Stimulated activated effector memory CD8-positive, alpha-beta T cell treated with anti-CD3 and anti-CD28 coated beads, Interleukin-12 subunit alpha, Interleukin-12 subunit beta, amount 100 ng/mL, for 72 hours (primary cell): ENCODE data around the gene DNAJC5.
A peak's percentile ranks its signal among the peaks of the same experiment; 100 is the strongest.
"Not testable (repeated sequence)": the region's sequence is repeated elsewhere in the genome, so short reads cannot be mapped to it uniquely, and the experiment has no call there.

Experiments used
- ATAC-seq: fragments of 150-1000 bp; cut with Tn5 transposase; 2 replicates; pipeline ENCODE4 v1.10.0; 2021
- DNase-seq, 2 donors: peaks; one replicate each; pipeline ENCODE4 v3.0.0; 2021 to 2022; ENCODE audit warnings: low spot score in 2 of 2
- H3K27ac Mint-ChIP-seq: one replicate; pipeline ENCODE4 v1.8.0; 2022; ENCODE audit warnings: mild to moderate bottlenecking, mixed read lengths
- H3K36me3 Mint-ChIP-seq: one replicate; pipeline ENCODE4 v1.8.0; 2022; ENCODE audit warnings: mild to moderate bottlenecking, mixed read lengths
- H3K4me1 Mint-ChIP-seq: one replicate; pipeline ENCODE4 v1.8.0; 2022; ENCODE audit warnings: mixed read lengths
- H3K4me3 Mint-ChIP-seq: one replicate; pipeline ENCODE4 v1.8.0; 2022; ENCODE audit warnings: mild to moderate bottlenecking, mixed read lengths
- H3K9me3 Mint-ChIP-seq: one replicate; pipeline ENCODE4 v1.8.0; 2022; ENCODE audit warnings: mixed read lengths

Gene DNAJC5

GRCh38 chr20:63873477-63873971 lies 21.4 kb upstream of the DNAJC5 start:
- peak overlapping the region; percentile 89 for H3K27ac Mint-ChIP-seq
- peaks cover 16% of the 10 kb centered on the region for H3K4me1 Mint-ChIP-seq
- peak; percentile 98 for ATAC-seq
- H3K4me3 Mint-ChIP-seq: peak overlapping the region; percentile 50
- H3K36me3 Mint-ChIP-seq: peaks cover 97% of the 10 kb centered on the region
- no peaks in the 10 kb centered on the region for H3K9me3 Mint-ChIP-seq
- DNase-seq: no peak

GRCh38 chr20:63874241-63874640 lies 20.7 kb upstream of the DNAJC5 start:
- H3K27ac Mint-ChIP-seq, DNase-seq: not testable (repeated sequence)

GRCh38 chr20:63876489-63877036 lies 18.4 kb upstream of the DNAJC5 start:
- Mint-ChIP-seq H3K9me3 (no peaks in the 10 kb centered on the region), H3K4me1 (peaks cover 16% of the 10 kb centered on the region), H3K4me3 (no peak overlapping the region), H3K36me3 (peaks cover 75% of the 10 kb centered on the region), H3K27ac (peak overlapping the region; percentile 35)
- DNase-seq: no peak
- ATAC-seq: no peak

More at GRCh38 chr20:63874241-63874640, 20.7 kb upstream of the DNAJC5 start:
- not testable (repeated sequence) for H3K9me3 Mint-ChIP-seq, H3K4me3 Mint-ChIP-seq, ATAC-seq
- Mint-ChIP-seq H3K36me3 (peaks cover 90% of the 10 kb centered on the region), H3K4me1 (peaks cover 16% of the 10 kb centered on the region)

GRCh38 chr20:63877755-63878470 lies 17.0 kb upstream of the DNAJC5 start:
- H3K36me3 Mint-ChIP-seq: peaks cover 75% of the 10 kb centered on the region
- peaks cover 16% of the 10 kb centered on the region for H3K4me1 Mint-ChIP-seq

GRCh38 chr20:63878899-63879663 lies 15.8 kb upstream of the DNAJC5 start:
- DNase-seq (no peak), ATAC-seq (no peak)
- Mint-ChIP-seq H3K36me3 (peaks cover 71% of the 10 kb centered on the region), H3K4me1 (peaks cover 9% of the 10 kb centered on the region), H3K27ac (no peak overlapping the region), H3K9me3 (no peaks in the 10 kb centered on the region), H3K4me3 (no peak overlapping the region)

More at GRCh38 chr20:63877755-63878470, 17.0 kb upstream of the DNAJC5 start:
- Mint-ChIP-seq H3K4me3 (no peak overlapping the region), H3K27ac (no peak overlapping the region), H3K9me3 (no peaks in the 10 kb centered on the region)
- ATAC-seq (no peak), DNase-seq (no peak)

GRCh38 chr20:63880901-63881300 lies 14.0 kb upstream of the DNAJC5 start:
- not testable (repeated sequence) for DNase-seq, H3K4me3 Mint-ChIP-seq, ATAC-seq, H3K9me3 Mint-ChIP-seq, H3K27ac Mint-ChIP-seq
- Mint-ChIP-seq H3K4me1 (peaks cover 12% of the 10 kb centered on the region), H3K36me3 (peaks cover 69% of the 10 kb centered on the region)

- no peaks in the 10 kb centered on the region for H3K9me3 Mint-ChIP-seq
- peaks cover 6% of the 10 kb centered on the region for H3K4me1 Mint-ChIP-seq
- peaks cover 69% of the 10 kb centered on the region for H3K36me3 Mint-ChIP-seq
- DNase-seq (no peak), ATAC-seq (no peak)
- H3K4me3 Mint-ChIP-seq: no peak overlapping the region
- H3K27ac Mint-ChIP-seq: no peak overlapping the region
Measured at GRCh38 chr20:63881451-63882226, 13.3 kb upstream of the DNAJC5 start.

GRCh38 chr20:63882257-63883200 lies 12.4 kb upstream of the DNAJC5 start:
- no peak for ATAC-seq
- Mint-ChIP-seq H3K36me3 (peaks cover 70% of the 10 kb centered on the region), H3K27ac (no peak overlapping the region), H3K4me3 (no peak overlapping the region), H3K9me3 (no peaks in the 10 kb centered on the region), H3K4me1 (peaks cover 6% of the 10 kb centered on the region)
- DNase-seq: no peak

- H3K36me3 Mint-ChIP-seq: peaks cover 65% of the 10 kb centered on the region
Measured at GRCh38 chr20:63883201-63883593, 11.7 kb upstream of the DNAJC5 start.

GRCh38 chr20:63884506-63885263 lies 10.2 kb upstream of the DNAJC5 start:
- H3K36me3 Mint-ChIP-seq: peaks cover 73% of the 10 kb centered on the region
- H3K9me3 Mint-ChIP-seq: no peaks in the 10 kb centered on the region
- H3K4me1 Mint-ChIP-seq: peaks cover 6% of the 10 kb centered on the region
- no peak overlapping the region for H3K27ac Mint-ChIP-seq
- H3K4me3 Mint-ChIP-seq: no peak overlapping the region
- no peak for DNase-seq
- ATAC-seq: peak; percentile 60

More at GRCh38 chr20:63883201-63883593, 11.7 kb upstream of the DNAJC5 start:
- ATAC-seq (no peak), DNase-seq (no peak)
- H3K4me3 Mint-ChIP-seq: no peak overlapping the region
- H3K27ac Mint-ChIP-seq: no peak overlapping the region
- H3K4me1 Mint-ChIP-seq: peaks cover 6% of the 10 kb centered on the region
- no peaks in the 10 kb centered on the region for H3K9me3 Mint-ChIP-seq

GRCh38 chr20:63885264-63886053 lies 9.5 kb upstream of the DNAJC5 start:
- Mint-ChIP-seq H3K4me1 (peaks cover 6% of the 10 kb centered on the region), H3K4me3 (no peak overlapping the region), H3K9me3 (no peaks in the 10 kb centered on the region), H3K27ac (no peak overlapping the region), H3K36me3 (peaks cover 81% of the 10 kb centered on the region)
- ATAC-seq: peak; percentile 35
- DNase-seq: no peak

- H3K36me3 Mint-ChIP-seq: peaks cover 84% of the 10 kb centered on the region
- no peaks in the 10 kb centered on the region for H3K9me3 Mint-ChIP-seq
- DNase-seq: no peak
- no peak for ATAC-seq
- peaks cover 6% of the 10 kb centered on the region for H3K4me1 Mint-ChIP-seq
- no peak overlapping the region for H3K27ac Mint-ChIP-seq
- H3K4me3 Mint-ChIP-seq: no peak overlapping the region
Measured at GRCh38 chr20:63886054-63886419, 8.9 kb upstream of the DNAJC5 start.

- ATAC-seq (no peak), DNase-seq (no peak)
- peaks cover 6% of the 10 kb centered on the region for H3K4me1 Mint-ChIP-seq
- H3K27ac Mint-ChIP-seq: peak overlapping the region; percentile 45
- peaks cover 83% of the 10 kb centered on the region for H3K36me3 Mint-ChIP-seq
- H3K9me3 Mint-ChIP-seq: no peaks in the 10 kb centered on the region
- H3K4me3 Mint-ChIP-seq: no peak overlapping the region
Measured at GRCh38 chr20:63886921-63887320, 8.0 kb upstream of the DNAJC5 start.
